ENCODE data around the gene HOXA3.

HOXA3 gene

GRCh38 chr7:27101957-27102580 lies 50.3 kb downstream of the HOXA3 start:
- DNase-seq (no peak), ATAC-seq (no peak)

GRCh38 chr7:27101171-27101956 lies 51.0 kb downstream of the HOXA3 start:
- ATAC-seq: no peak

GRCh38 chr7:27100694-27101170 lies 51.7 kb downstream of the HOXA3 start:
- ATAC-seq: no peak

More at GRCh38 chr7:27101171-27101956, 51.0 kb downstream of the HOXA3 start:
- no peak for DNase-seq

GRCh38 chr7:27099453-27100370 lies 52.7 kb downstream of the HOXA3 start:
- no peak for DNase-seq
- ATAC-seq: no peak

More at GRCh38 chr7:27100694-27101170, 51.7 kb downstream of the HOXA3 start:
- DNase-seq: no peak

- DNase-seq (no peak), ATAC-seq (no peak)
Observed at GRCh38 chr7:27098578-27099451, 53.6 kb downstream of the HOXA3 start.

GRCh38 chr7:27097686-27098577 lies 54.5 kb downstream of the HOXA3 start:
- ATAC-seq (no peak), DNase-seq (no peak)

GRCh38 chr7:27096768-27097514 lies 55.4 kb downstream of the HOXA3 start:
- no peak for ATAC-seq
- peak; percentile 17 for DNase-seq

GRCh38 chr7:27095897-27096767 lies 56.3 kb downstream of the HOXA3 start, which contains the start of gene HOXA1:
Gene HOXA1, minus strand, starts transcription at chr7:27096000. Its CDS starts 88 bp downstream, at chr7:27095912.
- peak; percentile 91 for ATAC-seq
- peak; percentile 78 for DNase-seq

- DNase-seq: peak; percentile 24
- ATAC-seq: no peak
Observed at GRCh38 chr7:27095050-27095896, 57.1 kb downstream of the HOXA3 start.

GRCh38 chr7:27094304-27095049 lies 57.9 kb downstream of the HOXA3 start:
- DNase-seq (no peak), ATAC-seq (no peak)

GRCh38 chr7:27093184-27093895 lies 59.0 kb downstream of the HOXA3 start:
- DNase-seq (no peak), ATAC-seq (no peak)

GRCh38 chr7:27092819-27093110 lies 59.6 kb downstream of the HOXA3 start:
- ATAC-seq: no peak
- no peak for DNase-seq

GRCh38 chr7:27091941-27092818 lies 60.2 kb downstream of the HOXA3 start:
- ATAC-seq (no peak), DNase-seq (no peak)

- DNase-seq (no peak), ATAC-seq (no peak)
Observed at GRCh38 chr7:27091105-27091504, 61.3 kb downstream of the HOXA3 start.

Data from stimulated activated naive CD8-positive, alpha-beta T cell treated with anti-CD3 and anti-CD28 coated beads, Interleukin-15, Interleukin-2, amounts not matched to agents 100 U/mL and 50 U/mL, for 24 hours (primary cell).